PC-3 (cell line): ENCODE results near the gene PLA2G4F.

ENCODE experiments used
- EZH2 ChIP-seq: fragments of 300-600 bp; sonication (generic); IDR thresholded peaks from one replicate; pipeline ENCODE4 v1.6.1; 2017; ENCODE audit warnings: antibody characterized with exemption, mild to moderate bottlenecking, low read length; ENCODE audit not compliant: unreplicated experiment
- TF ChIP-seq, protein P1 (sequence below): fragments of 300-600 bp; sonication (generic); conservative IDR thresholded peaks from 2 replicates; pipeline ENCODE4 v1.5.1; 2017; ENCODE audit warnings: antibody characterized with exemption, low read depth, mild to moderate bottlenecking, low read length

DNA sequence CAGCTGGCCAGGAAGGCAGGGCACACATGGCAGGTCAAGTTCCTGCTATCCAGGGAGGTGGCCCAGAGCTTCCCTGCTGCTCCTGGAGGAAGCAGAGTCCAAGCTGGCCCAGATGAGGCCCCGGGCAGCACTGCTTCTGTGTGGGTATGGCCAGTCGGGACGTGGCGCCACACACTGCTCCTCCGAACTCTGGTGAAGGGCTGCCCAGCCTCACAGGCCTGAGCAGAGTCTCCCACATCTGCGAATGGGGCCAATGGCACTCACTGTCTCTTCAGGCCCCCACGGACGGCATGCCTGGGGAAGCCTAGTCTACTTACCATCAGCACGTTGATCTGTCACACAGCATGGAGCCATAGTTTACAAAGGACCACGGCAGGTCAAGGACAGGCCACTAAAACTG lies 2.5 kb upstream of the PLA2G4F start:
- TF ChIP-seq EZH2: no peak
- TF ChIP-seq, protein P1, sequence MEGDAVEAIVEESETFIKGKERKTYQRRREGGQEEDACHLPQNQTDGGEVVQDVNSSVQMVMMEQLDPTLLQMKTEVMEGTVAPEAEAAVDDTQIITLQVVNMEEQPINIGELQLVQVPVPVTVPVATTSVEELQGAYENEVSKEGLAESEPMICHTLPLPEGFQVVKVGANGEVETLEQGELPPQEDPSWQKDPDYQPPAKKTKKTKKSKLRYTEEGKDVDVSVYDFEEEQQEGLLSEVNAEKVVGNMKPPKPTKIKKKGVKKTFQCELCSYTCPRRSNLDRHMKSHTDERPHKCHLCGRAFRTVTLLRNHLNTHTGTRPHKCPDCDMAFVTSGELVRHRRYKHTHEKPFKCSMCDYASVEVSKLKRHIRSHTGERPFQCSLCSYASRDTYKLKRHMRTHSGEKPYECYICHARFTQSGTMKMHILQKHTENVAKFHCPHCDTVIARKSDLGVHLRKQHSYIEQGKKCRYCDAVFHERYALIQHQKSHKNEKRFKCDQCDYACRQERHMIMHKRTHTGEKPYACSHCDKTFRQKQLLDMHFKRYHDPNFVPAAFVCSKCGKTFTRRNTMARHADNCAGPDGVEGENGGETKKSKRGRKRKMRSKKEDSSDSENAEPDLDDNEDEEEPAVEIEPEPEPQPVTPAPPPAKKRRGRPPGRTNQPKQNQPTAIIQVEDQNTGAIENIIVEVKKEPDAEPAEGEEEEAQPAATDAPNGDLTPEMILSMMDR: no peak
